ENCODE measurements around the gene PHF21A.
"Not testable (repeated sequence)": the region's sequence is repeated elsewhere in the genome, so short reads cannot be mapped to it uniquely, and the experiment has no call there.

PHF21A gene

DNA sequence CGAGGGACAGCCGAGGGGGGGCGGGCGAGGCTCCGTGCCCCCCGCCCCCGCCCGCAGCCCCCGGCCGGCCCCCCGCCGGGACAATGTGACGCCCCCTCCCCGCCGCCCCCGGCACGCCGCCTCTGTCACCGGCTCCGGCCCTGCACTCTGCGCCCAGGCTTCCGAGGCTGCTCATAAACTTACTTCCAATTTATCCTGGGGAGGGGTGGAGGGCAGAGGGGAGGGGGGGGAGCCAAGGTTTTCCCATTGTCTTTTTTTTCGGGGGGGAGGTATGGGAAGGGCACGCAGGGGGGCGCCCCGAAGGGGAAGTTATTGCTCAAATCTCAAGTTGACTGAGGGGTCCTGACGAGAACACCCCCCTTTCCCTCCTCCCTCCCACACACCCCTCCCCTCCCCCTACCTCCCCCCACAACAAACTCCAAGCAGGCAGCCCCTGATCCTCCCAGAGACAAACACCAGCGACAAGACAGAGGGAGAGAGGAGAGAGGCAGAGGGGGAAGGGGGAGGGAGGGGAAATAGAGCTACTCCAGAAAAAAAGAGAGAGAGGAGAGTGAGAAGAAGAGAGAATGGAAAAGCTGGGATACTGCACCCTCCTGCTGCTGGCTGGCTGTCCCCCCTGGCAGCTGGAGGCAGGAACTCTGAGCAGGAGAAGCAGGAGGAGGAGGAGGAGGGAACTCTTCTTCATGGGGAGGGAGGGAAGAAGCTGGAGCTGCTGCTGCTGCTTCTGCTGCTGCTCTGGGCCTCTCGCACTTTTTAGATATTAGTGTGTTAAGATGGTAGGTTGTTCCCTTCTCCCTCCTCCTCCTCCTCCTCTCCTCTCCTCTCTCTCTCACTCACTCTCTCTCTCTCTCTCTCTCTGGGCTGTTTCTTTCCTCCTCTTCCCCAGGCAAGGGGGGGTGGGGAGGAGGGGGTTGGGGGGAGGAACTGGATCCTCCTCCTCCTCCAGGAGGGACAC, 631 bp downstream of the PHF21A start:
- peak in 1 of 2 donors; percentile 19 for DNase-seq (ENCODE audit: low read depth in 2 of 2)

DNA sequence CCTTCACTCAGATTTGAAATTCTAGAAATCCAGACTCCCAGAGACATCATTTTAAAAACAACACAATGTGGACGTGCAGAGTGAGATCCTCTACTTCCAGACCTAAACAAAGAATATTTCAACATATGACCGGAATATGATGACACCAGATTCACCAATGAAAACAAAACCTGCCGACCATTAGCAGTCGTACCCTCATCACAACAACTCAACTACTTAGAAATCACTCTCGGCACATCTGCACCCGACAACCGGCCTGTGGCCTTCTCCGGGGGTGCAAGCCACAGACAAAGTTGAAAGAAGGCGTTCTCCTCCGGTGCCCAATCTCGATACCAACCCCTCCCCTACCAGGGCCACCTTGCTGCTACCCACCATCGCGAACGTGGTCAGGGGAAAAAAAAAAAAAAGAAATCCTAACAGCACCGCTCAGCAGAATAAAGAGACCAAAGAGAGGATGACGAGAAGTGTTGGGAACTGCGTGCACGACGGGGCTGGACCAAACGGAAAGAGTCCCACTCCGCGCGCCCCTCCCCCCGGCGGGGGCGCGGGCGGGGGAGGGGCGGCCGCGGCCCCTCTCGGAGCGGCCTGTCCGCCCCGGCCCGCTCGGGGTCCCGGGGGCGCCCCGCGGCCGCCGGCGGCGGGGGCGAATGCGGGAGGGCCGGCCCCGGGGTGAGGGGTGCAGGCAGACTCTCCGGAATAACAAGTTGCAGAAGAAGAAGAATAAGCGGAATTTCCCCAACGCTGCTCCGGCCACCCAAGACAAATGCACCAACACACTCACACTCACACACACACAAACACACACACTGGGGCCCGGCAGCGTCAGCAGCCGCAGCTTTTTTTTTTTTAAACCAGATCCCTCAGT, 1.7 kb downstream of the PHF21A start:
- peak; percentile 30 to 42 for DNase-seq (ENCODE audit: low read depth in 2 of 2)

DNA sequence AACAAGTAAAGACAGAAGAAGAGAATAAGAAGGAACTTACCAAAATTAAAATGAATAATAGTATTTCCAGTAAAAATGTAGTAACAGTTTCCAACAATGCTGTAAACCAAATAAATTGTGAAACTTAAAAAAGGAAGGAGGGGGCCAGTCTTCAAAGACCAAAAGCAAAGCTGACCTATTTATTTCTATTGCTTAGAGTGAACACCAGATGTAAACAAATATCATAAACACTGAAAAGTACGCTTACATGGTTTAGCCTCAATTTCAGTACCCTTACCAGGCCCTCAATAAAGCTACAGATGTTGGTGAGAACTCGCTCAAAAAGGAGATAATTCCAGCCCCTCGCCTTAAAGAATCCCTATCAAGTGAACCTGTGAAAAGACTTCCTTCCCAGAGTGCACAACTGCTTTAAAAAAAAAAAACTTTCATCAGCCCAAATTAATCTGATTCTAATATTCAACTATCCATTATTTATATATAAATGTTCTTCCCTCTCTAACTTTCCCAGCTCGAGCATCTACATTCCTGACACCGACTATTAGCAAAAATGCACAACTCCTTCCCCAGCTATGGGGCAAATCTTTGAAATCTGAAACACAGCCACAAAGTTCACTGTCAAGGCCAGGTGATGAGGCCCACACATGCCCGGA, 2.4 kb downstream of the PHF21A start:
- DNase-seq (ENCODE audit: low read depth in 2 of 2) = no peak

DNA sequence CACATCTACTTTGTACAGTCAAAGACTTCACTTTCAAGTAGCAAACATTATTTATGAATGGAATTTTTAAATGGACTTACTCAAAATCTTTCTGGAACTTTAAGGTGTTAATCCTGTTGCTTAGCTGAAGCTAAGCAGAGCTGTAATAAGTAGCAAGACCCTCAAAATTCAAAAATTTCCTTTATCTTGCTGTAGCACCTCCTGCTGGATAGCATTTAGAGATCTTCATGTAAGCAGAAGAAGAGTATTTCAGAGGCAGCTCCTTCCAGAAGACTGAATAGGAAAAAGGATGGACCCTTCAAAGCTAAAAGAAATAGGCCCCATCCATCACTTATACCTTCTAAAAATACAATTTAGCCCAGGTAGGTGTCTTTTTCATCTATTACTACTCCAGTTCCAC, 3.4 kb downstream of the PHF21A start:
- no peak for DNase-seq (ENCODE audit: low read depth in 2 of 2)

DNA sequence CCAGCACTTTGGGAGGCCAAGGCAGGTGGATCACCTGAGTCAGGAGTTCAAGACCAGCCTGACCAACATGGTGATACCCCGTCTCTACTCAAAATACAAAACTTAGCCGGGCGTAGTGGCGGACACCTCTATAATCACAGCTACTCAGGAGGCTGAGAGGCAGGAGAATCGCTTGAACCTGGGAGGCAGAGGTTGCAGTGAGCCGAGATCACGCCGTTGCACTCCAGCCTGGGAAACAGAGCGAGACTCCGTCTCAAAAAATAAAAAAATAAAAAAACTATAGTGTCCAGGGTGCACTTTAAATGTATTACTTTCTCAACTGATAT, 4.6 kb downstream of the PHF21A start:
- DNase-seq (ENCODE audit: low read depth in 2 of 2) = not testable (repeated sequence)

DNA sequence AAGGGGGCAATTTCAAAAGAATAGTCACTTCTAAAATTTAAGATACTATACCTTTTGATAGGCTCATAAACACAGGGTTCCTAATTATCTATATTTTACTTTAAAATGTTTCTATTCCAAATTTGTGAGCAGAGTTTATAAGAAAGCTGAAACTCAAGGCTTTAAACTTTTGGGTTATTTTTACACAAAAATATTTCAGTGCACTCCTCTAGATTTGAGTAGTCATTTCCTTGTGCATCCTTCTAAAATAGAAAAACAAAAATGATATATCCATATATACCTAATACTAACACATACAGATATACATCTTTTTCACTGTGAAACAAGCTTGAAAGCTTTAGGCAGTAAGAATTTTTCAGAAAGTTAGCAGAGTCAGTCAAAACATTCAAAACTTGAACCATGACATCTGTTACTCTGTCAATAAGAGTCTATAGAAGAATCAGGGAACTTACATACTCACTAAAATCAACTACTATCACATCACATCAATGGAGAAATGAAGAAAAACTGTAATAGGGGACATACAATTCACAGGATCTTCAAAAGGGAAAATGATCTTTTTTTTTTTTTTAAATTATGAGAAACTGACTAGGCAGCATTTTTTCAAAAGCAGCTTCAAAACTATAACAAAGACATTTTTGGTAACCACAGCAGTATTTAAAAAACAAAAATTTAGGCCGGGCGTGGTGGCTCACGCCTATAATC, 5.1 kb downstream of the PHF21A start:
- no peak for DNase-seq (ENCODE audit: low read depth in 2 of 2)

DNA sequence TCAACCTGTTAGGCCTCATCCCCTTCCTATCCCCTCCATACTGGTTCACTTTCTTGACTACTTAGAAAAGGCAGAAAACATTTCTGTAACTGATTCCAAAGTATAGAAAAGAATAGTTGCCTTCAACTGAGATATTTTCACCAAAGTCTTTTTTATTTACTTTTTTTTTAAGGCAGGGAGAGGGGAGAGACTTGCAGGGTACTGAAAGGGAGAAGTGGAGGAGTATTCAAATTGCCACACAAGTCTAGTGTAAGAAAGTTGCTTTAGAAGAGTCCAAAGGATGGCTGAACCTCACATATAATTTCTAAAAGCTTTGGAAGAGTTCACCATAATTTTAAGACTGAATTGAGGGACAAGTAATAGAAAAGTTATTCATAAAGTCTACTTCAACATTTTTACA, 6.3 kb downstream of the PHF21A start:
- DNase-seq (ENCODE audit: low read depth in 2 of 2) = no peak

- no peak for DNase-seq (ENCODE audit: low read depth in 2 of 2)
These were observed 6.9 kb downstream of the PHF21A start for GRCh38 chr11:46114378-46114777.

DNA sequence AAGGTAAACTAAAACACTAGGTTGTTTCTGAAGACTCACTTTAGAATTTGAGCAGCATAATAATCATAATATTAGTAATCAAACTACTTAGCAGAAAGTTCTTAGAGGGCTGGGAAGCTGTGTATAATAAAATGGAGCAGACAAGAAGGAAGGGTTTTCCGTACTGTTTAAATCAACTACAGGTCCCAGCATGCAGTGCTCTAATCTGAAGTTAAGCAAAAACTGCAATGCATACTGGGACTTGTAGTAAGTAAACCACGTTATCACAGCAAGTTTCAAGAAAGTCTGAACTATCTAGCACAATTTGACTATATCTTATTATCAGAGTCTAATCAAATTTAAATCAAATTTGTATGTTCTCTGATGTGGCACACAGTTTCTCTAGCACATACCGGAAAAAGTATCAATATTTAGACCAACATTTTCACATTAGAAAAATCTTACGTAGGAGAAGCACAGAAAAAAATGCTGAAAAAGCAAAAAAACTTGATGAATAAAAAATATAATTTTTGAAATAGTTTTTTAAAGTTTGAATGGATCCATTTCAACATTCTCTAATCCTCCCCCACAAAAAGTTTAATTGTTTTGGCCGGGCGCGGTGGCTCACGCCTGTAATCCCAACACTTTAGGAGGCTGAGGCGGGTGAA, 8.2 kb downstream of the PHF21A start:
- no peak for DNase-seq (ENCODE audit: low read depth in 2 of 2)

DNA sequence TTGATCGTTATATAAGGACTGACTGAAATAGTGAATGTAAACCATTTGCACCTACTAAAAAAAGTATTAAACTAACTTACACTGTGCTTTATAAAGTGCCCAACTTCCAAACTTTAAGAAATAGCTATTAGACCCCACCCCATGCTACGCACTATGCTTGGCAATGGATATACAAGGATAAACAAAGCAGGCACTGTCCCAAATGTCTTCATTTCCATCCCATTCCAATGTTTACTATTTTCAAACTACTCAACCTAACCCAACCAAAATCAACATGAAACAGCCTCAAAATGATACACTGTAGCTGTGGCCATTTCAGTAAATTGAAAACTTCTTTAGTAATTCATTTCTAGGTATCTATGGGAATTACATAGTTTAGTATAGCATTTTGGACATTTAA, 12.5 kb downstream of the PHF21A start:
- no peak for DNase-seq (ENCODE audit: low read depth in 2 of 2)

DNA sequence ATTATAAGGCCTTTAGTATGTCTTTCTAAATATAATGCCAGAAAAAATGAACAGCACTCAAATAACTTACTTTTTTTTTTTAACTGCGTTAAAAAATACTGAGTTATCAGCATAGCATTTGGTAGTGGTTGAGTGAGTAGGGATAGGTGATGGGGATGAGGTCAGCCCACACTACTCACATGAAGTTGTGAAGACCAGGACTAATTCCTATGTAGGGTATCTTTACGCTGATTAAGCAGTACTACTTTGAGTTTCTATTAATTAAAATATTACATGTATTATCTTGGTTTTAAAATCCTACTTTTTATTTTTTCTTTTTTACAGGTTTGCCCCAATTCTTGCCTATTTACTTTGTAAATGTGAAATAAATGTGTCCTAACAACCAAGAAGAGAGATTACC, 13.5 kb downstream of the PHF21A start:
- no peak for DNase-seq (ENCODE audit: low read depth in 2 of 2)

DNA sequence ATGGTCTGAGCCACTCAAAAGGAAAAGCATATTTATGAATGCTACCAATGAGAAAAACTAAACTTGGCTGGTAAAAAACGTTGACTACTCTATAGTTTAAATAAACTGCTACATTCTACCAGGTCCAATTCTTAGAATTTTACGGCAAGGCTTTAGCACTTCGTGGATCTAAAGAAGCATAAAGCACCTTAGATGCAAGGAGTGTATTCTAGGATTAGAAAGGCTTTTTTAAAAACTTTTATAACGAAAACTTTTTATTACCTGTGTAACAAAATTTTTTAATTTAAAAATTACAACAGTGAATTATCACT, 13.9 kb downstream of the PHF21A start:
- no peak for DNase-seq (ENCODE audit: low read depth in 2 of 2)

DNA sequence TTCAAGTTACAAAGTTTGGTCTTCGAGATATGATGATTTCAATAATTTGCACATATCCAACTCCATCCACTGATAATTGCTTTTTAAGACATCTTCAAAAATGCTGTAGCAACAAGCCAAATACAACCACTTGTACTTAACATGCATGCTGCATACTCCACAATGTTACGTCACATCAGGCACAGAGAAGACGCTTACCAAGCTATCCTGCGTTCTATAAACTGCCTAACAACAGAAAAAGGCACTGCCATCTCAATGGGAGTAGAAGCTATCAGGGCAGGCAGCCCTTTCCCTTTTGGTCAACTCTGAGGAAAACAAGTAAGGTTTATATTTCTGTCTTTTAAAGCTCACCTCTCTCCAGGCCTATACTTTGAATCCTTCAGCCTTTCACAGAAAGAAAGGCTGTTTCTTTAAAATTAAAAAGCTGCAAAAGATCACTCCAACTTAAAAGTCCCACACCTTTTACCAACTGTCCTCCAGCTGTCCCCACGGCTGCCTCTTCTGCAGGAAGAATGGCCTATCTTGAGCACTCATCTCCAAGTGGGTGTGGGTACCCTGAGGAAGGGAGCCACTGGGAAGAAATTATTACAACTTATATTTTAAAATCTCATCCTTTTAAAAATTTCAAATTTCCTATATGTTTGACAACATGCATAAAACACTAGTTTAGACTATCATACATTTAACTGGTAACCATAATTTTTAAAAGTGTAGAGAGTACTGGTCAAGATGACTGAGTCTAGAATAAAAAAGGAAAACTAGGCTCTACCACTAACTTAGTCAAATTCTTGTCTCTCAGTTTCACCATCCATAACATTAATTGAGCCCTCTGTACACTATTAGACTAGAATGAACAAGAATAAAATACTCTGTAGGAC, 14.5 kb downstream of the PHF21A start:
- no peak for DNase-seq (ENCODE audit: low read depth in 2 of 2)

DNA sequence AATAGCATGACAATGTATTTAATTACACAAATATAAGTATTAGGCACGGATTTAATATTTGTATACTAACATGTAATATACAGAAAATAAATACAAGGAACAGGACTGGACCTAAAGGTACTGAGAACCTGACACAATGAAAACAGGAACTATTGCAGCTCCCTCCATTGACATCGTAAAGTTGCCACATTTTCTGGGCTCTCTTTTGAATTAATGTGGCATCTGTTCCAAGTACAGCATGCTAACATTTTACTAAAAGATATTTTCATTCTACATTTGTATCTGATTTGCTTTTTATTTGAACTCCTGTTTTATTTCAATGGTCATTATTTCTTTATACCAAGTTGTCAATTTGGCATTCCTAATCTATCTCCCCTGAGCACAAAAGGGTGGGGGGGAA, 15.3 kb downstream of the PHF21A start:
- no peak for DNase-seq (ENCODE audit: low read depth in 2 of 2)

GRCh38 chr11:46105134-46105628, 16.1 kb downstream of the PHF21A start:
- no peak for DNase-seq (ENCODE audit: low read depth in 2 of 2)

GRCh38 chr11:46102843-46103242, 18.4 kb downstream of the PHF21A start:
- DNase-seq (ENCODE audit: low read depth in 2 of 2) = no peak

- DNase-seq (ENCODE audit: low read depth in 2 of 2) = no peak
These were observed 20.6 kb downstream of the PHF21A start for GRCh38 chr11:46100670-46101069.

DNA sequence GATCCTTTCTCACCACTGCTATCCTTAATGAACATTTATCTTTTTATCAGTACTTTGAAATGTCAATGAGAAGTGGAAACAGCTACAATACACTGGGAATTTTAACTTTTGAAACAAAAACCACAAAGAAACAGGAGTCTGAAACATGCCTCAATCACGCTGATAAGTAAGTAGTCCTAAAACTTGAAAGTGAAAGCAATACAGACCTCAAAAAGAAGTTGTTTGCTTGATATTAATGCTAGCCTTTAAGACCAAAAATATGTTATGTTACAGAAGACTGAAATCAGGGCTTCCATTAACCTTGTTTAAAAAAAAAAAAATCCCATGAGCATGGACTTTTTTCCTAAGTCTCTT, 21.3 kb downstream of the PHF21A start:
- DNase-seq (ENCODE audit: low read depth in 2 of 2) = no peak

GRCh38 chr11:46090375-46090774, 30.9 kb downstream of the PHF21A start:
- DNase-seq (ENCODE audit: low read depth in 2 of 2) = no peak

DNA sequence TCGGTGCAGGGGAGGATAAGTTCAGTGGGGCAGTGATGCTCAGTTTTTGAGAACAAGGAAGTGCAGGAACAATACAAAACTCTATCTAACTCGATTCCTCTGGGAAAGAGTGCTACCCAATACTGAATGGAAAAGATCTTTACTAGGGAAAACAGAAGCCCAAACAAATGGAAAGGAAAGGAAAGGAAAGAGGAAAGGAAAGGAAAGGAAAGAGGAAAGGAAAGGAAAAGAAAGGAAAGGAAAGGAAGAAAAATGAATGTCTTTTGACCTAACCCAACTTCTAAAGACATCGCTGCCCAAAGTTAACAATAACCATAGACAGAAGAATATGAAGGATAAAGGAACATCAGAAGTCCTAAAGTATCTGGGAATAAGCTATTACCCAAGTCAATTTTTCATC, 41.6 kb downstream of the PHF21A start:
- no peak for DNase-seq (ENCODE audit: low read depth in 2 of 2)
